Stimulated activated CD4-positive, alpha-beta T cell treated with anti-CD3 and anti-CD28 coated beads, TNF-alpha, amount 100 ng/mL, for 4 hours (primary cell): ENCODE data around the gene TMPRSS11B.
"Not testable (repeated sequence)": the region's sequence is repeated elsewhere in the genome, so short reads cannot be mapped to it uniquely, and the experiment has no call there.

Experiments
- DNase-seq, 3 experiments: peaks; one replicate each; pipeline ENCODE4 v3.0.0-alpha.2; 2020; ENCODE audit warnings: low read depth in 3 of 3

Gene TMPRSS11B

GRCh38 chr4:68245594-68245993 is at the start of gene TMPRSS11B:
TSS of gene TMPRSS11B (minus strand) at chr4:68245694. CDS start at chr4:68245558, 136 bp downstream.
- DNase-seq, result no peak

GRCh38 chr4:68291256-68291655 is 45.8 kb upstream of the TMPRSS11B start:
- no peak for DNase-seq

GRCh38 chr4:68288393-68288740 is 42.9 kb upstream of the TMPRSS11B start:
- no peak for DNase-seq

GRCh38 chr4:68287704-68288392 is 42.4 kb upstream of the TMPRSS11B start:
- no peak for DNase-seq

- no peak for DNase-seq
These were observed 38.2 kb upstream of the TMPRSS11B start for GRCh38 chr4:68283714-68284113.

- no peak for DNase-seq
These were observed 37.6 kb upstream of the TMPRSS11B start for GRCh38 chr4:68283095-68283494.

GRCh38 chr4:68281796-68282740 is 36.6 kb upstream of the TMPRSS11B start:
- DNase-seq, result not testable (repeated sequence)

- DNase-seq, result no peak
These were observed 32.5 kb upstream of the TMPRSS11B start for GRCh38 chr4:68278029-68278428.

- no peak for DNase-seq
These were observed 32.1 kb upstream of the TMPRSS11B start for GRCh38 chr4:68277627-68278026.

- DNase-seq, result no peak
These were observed 27.4 kb upstream of the TMPRSS11B start for GRCh38 chr4:68272860-68273259.

GRCh38 chr4:68272380-68272779 is 26.9 kb upstream of the TMPRSS11B start:
- no peak for DNase-seq

- DNase-seq, result no peak
These were observed 26.4 kb upstream of the TMPRSS11B start for GRCh38 chr4:68271851-68272357.

- DNase-seq, result no peak
These were observed 22.0 kb upstream of the TMPRSS11B start for GRCh38 chr4:68267433-68267944.

- DNase-seq, result no peak
These were observed 19.5 kb upstream of the TMPRSS11B start for GRCh38 chr4:68264875-68265565.

GRCh38 chr4:68259191-68259590 is 13.7 kb upstream of the TMPRSS11B start:
- DNase-seq, result no peak

- DNase-seq, result no peak
These were observed 12.2 kb upstream of the TMPRSS11B start for GRCh38 chr4:68257719-68258118.

GRCh38 chr4:68256284-68256683 is 10.8 kb upstream of the TMPRSS11B start:
- no peak for DNase-seq

- no peak for DNase-seq
These were observed 4.8 kb upstream of the TMPRSS11B start for GRCh38 chr4:68250151-68250930.

GRCh38 chr4:68249434-68249833 is 3.9 kb upstream of the TMPRSS11B start:
- no peak for DNase-seq

GRCh38 chr4:68240620-68241019 is 4.9 kb downstream of the TMPRSS11B start:
- no peak for DNase-seq

- no peak for DNase-seq
These were observed 16.9 kb downstream of the TMPRSS11B start for GRCh38 chr4:68228568-68228967.
